SU-DHL-6 (cell line): ENCODE data around the gene AGBL4.

Experiments used
- EZH2phosphoT487 ChIP-seq: fragments of 200-600 bp; sonication (generic), shearing (Covaris generic); conservative IDR thresholded peaks from 2 replicates; pipeline ENCODE4 v1.6.1; 2018; ENCODE audit warnings: mild to moderate bottlenecking, antibody characterized with exemption, low read length, moderate library complexity, mixed read lengths
- TF ChIP-seq, protein P1 (sequence below): fragments of 200-600 bp; sonication (generic); IDR thresholded peaks from one replicate; pipeline ENCODE4 v1.5.1; 2017; ENCODE audit warnings: antibody characterized with exemption, mild to moderate bottlenecking, low read length, moderate library complexity; ENCODE audit not compliant: insufficient read depth, poor library complexity, severe bottlenecking

- TF ChIP-seq, protein P1, sequence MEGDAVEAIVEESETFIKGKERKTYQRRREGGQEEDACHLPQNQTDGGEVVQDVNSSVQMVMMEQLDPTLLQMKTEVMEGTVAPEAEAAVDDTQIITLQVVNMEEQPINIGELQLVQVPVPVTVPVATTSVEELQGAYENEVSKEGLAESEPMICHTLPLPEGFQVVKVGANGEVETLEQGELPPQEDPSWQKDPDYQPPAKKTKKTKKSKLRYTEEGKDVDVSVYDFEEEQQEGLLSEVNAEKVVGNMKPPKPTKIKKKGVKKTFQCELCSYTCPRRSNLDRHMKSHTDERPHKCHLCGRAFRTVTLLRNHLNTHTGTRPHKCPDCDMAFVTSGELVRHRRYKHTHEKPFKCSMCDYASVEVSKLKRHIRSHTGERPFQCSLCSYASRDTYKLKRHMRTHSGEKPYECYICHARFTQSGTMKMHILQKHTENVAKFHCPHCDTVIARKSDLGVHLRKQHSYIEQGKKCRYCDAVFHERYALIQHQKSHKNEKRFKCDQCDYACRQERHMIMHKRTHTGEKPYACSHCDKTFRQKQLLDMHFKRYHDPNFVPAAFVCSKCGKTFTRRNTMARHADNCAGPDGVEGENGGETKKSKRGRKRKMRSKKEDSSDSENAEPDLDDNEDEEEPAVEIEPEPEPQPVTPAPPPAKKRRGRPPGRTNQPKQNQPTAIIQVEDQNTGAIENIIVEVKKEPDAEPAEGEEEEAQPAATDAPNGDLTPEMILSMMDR: no peak
- TF ChIP-seq EZH2phosphoT487: no peak
These were observed 833.6 kb downstream of the AGBL4 start for GRCh38 chr1:49190138-49190537.
